Stomach (tissue), 4 donors: ENCODE results near the gene SPIN3.

ENCODE experiments used
- CTCF ChIP-seq, 7 experiments: fragments of 450-650 bp in 4 of 7; fragments of 200-600 bp in 3 of 7; sonication (generic) in 3 of 7; IDR thresholded peaks; one replicate each; pipeline ENCODE4 v1.5.1; 2016 to 2019; ENCODE audit warnings: antibody characterized with exemption in 7 of 7, control low read depth in 2 of 7, mild to moderate bottlenecking in 1 of 7
- POLR2A ChIP-seq, 4 donors: fragments of 450-650 bp; IDR thresholded peaks; one replicate each; pipeline ENCODE4 v1.6.1; 2016; ENCODE audit warnings: antibody characterized with exemption in 4 of 4, control low read depth in 2 of 4, mild to moderate bottlenecking in 1 of 4, moderate library complexity in 1 of 4
- POLR2AphosphoS5 ChIP-seq, 3 donors: sonication (generic); formaldehyde crosslinking; IDR thresholded peaks; one replicate each; pipeline ENCODE4 v1.6.1; 2016; ENCODE audit warnings: antibody characterized with exemption in 3 of 3

- TF ChIP-seq CTCF (IDR thresholded peaks at IDR 0.05), result no peak
- no peak for TF ChIP-seq POLR2A (IDR thresholded peaks at IDR 0.05)
- TF ChIP-seq POLR2AphosphoS5 (IDR thresholded peaks at IDR 0.05), result no peak
These were observed 25.8 kb downstream of the SPIN3 start for GRCh38 chrX:56969559-56969958.
